SH-SY5Y (cell line): Measurements from ENCODE around the gene KCNIP3.

ENCODE experiments used
- GATA2 ChIP-seq: IDR thresholded peaks from 2 replicates; pipeline ENCODE4 v1.6.1; 2011; ENCODE audit warnings: mild to moderate bottlenecking, low read depth, low read length
- GATA3 ChIP-seq: IDR thresholded peaks from 2 replicates; pipeline ENCODE4 v1.6.1; 2011; ENCODE audit warnings: low read depth, mild to moderate bottlenecking, low read length, moderate library complexity

- TF ChIP-seq GATA2 = no peak
- TF ChIP-seq GATA3 = no peak
These were observed 13.6 kb upstream of the KCNIP3 start for GRCh38 chr2:95283562-95283961.
